Kidney epithelial cell (primary cell): Measurements from ENCODE around the gene CIDEC. TPM values are rescaled to one million over a fixed set of nuclear protein-coding genes. Genes with fewer than 3 reads are reported as not detected.
"Not testable (repeated sequence)": the region's sequence is repeated elsewhere in the genome, so short reads cannot be mapped to it uniquely, and the experiment has no call there.

Experiments used
- DNase-seq: peaks from one replicate; pipeline ENCODE4 v3.0.0-alpha.2; 2010; ENCODE audit warnings: low read depth
- H3K27me3 ChIP-seq: 2 replicates; pipeline ENCODE4 v1.6.0; 2011; ENCODE audit warnings: low read length; ENCODE audit not compliant: control insufficient read depth, insufficient read depth
- H3K36me3 ChIP-seq: 2 replicates; pipeline ENCODE4 v1.5.1; 2011; ENCODE audit warnings: low read length; ENCODE audit not compliant: control insufficient read depth, insufficient read depth
- H3K4me3 ChIP-seq: 2 replicates; pipeline ENCODE4 v1.5.1; 2011; ENCODE audit warnings: low read depth, mild to moderate bottlenecking, control low read depth, low read length
- total RNA-seq: library from RNA; depleted of rRNA; stranded (reverse); fragments of >200 nt; gene quantifications from 2 replicates; pipeline ENCODE4 v1.2.3, GENCODE V29; 2015
- TF ChIP-seq, protein P1 (sequence below): IDR thresholded peaks from 2 replicates; pipeline ENCODE4 v1.5.1; 2011; ENCODE audit warnings: mild to moderate bottlenecking, moderate library complexity, low read length, control low read depth, inconsistent platforms; ENCODE audit not compliant: insufficient read depth, poor library complexity, severe bottlenecking

Gene CIDEC
- total RNA-seq, 1 donor from 2014 or later, result not detected

DNA sequence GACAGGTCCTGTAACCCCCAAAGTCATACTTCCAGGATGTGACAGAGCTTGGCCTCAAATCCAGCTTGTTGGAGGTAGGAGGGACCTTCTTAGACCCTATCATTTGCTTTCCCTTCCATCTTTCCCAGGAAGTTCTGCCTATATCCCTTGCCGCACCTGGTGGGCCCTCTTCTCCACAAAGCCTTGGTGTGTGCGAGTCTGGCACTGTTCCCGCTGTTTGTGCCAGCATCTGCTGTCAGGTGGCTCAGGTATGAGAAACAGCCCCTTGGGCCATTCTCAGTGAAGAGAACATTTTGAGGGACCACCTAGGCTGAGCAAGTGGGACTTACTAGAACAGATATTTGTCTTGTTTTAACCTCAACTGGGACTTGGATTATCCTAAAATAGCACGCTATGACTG lies 23.9 kb upstream of the CIDEC start:
- TF ChIP-seq, protein P1, sequence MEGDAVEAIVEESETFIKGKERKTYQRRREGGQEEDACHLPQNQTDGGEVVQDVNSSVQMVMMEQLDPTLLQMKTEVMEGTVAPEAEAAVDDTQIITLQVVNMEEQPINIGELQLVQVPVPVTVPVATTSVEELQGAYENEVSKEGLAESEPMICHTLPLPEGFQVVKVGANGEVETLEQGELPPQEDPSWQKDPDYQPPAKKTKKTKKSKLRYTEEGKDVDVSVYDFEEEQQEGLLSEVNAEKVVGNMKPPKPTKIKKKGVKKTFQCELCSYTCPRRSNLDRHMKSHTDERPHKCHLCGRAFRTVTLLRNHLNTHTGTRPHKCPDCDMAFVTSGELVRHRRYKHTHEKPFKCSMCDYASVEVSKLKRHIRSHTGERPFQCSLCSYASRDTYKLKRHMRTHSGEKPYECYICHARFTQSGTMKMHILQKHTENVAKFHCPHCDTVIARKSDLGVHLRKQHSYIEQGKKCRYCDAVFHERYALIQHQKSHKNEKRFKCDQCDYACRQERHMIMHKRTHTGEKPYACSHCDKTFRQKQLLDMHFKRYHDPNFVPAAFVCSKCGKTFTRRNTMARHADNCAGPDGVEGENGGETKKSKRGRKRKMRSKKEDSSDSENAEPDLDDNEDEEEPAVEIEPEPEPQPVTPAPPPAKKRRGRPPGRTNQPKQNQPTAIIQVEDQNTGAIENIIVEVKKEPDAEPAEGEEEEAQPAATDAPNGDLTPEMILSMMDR, result no peak
- Histone ChIP-seq H3K36me3 (no peaks in the 10 kb centered on the region), H3K27me3 (no peaks in the 10 kb centered on the region), H3K4me3 (no peak overlapping the region)
- no peak for DNase-seq

DNA sequence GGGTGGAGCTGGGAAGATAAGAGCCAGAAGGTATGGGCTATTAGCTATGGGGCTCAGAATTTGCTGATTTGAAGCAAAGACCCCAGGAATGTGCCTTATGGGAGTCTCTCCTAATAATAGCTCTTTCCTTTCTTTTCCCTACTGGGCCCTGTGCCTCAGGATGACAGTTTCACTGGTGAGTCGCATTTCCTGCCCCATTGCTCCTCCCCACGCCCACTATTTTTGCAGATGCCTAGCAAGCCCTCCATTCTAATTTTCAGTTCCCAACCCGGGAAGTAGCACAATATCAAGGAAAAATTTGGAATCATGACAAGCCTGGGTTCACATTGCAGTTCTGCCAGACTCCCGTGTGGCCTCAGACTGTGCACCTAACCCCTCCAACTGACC lies 23.2 kb upstream of the CIDEC start:
- Histone ChIP-seq H3K27me3 (no peaks in the 10 kb centered on the region), H3K4me3 (peak overlapping the region; percentile 7), H3K36me3 (no peaks in the 10 kb centered on the region)
- TF ChIP-seq, protein P1, result no peak
- DNase-seq, result no peak

DNA sequence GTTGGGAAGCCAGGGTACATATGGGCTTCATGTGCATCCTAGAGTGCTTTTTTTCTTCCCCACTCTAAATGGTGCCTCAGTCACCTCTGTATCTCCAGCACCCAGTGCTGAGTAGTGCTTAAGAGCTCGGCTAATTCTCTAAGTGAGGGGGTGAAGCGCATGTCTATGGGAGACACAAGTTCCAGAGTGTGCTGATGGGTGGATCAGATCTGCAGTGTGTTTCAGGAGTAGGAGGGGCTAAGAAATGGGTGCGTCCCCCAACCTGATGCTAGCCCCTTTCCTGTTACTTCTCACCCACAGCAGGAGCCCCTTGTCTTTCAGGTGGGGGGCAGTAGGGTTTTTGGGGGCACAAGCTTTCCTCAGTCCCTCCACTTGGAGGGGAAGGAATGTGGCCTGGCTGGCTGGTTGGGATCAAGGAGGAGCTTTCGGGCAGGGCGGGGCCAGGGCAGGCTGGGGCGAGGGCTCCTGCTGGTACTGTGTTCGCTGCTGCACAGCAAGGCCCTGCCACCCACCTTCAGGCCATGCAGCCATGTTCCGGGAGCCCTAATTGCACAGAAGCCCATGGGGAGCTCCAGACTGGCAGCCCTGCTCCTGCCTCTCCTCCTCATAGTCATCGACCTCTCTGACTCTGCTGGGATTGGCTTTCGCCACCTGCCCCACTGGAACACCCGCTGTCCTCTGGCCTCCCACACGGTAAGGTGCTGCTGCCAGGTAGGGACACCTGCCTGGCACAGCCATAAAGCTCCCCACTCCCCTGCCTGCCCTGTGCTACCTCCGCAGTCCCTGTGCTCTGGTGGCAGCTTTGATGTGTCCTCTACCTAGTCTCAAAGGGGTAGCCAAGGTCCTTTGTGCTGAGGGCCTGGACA lies 22.6 kb upstream of the CIDEC start, which contains the start of gene IL17RE:
TSS of gene IL17RE (plus strand) at position 477 of the 866 bp plus-strand sequence. CDS start at position 562, 85 bp downstream.
- DNase-seq, result no peak
- TF ChIP-seq, protein P1, result no peak
- H3K27me3 ChIP-seq, result no peaks in the 10 kb centered on the region
- H3K36me3 ChIP-seq, result no peaks in the 10 kb centered on the region
- peak within 1 kb of the TSS; percentile 7 for H3K4me3 ChIP-seq

DNA sequence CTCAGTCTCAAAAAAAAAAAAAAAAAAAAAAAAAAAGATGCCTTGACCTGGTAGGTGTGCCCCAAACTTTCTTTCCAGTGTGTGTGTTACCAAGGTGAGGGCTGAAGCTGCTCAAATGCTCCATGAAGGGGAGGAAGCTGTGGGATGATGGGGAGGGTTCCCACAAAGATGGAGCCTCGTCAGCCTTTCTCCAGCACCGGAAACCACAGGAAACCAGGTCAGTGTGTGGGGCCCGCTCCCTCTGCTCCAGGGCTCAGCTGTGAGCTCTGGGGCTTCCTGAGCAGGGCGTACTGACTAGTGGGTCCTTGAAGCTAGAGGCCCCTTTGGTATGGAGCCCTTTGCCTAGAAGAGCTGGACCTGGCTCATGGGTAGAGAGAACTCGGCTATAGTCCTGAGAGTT lies 21.9 kb upstream of the CIDEC start:
- Histone ChIP-seq H3K27me3 (no peaks in the 10 kb centered on the region), H3K36me3 (no peaks in the 10 kb centered on the region), H3K4me3 (no peak overlapping the region)
- DNase-seq, result no peak
- TF ChIP-seq, protein P1, result no peak

DNA sequence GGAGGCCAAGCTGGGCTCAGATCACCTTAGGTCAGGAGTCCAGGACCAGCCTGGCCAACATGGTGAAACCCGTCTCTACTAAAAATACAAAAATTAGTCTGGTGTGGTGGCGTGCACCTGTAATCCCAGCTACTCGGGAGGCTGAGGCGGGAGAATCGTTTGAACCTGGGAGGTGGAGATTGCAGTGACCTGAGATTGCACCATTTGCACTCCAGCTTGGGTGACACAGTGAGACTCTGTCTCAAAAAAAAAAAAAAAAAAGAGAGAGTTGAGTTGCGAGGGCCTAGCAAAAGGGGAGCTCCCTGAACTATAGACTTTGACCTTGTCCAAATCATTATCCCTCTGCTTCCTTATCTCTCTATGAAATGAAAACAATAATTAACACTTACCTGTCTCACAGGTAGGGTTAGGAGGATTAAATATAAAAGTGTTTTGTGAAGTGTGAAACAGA lies 20.9 kb upstream of the CIDEC start:
- not testable (repeated sequence) for H3K36me3 ChIP-seq, DNase-seq, H3K27me3 ChIP-seq, H3K4me3 ChIP-seq

DNA sequence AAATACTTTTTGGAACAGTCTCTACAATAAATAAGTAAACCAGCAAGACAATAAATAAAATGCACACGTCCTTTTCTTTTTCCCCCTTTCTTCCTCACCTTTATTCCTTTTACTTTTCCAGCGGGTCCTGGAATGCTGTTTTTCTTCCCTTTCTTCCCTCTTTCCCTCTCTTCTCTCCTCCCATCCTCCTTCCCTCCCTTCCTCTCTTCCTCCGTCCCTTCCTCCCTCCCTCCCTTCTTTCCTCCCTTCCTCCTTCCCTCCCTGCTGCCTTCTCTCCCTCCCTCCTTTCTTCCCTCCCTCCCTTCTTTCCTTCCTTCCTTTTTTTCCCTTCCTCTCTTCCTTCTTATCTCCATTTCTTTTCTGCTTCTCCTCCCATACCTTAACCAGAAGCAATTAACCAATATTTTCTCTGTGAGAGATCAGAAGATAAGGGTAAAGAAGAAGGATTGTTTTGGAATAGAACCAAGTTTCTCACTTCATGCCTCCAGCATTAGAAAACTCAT lies 19.3 kb upstream of the CIDEC start:
- Histone ChIP-seq H3K36me3 (no peaks in the 10 kb centered on the region), H3K27me3 (no peaks in the 10 kb centered on the region), H3K4me3 (no peak overlapping the region)
- DNase-seq, result no peak
- TF ChIP-seq, protein P1, result no peak
